IPS-18a (cell line): ENCODE data around the gene LPCAT3.
A peak's percentile ranks its signal among the peaks of the same experiment; 100 is the strongest.

ENCODE experiments used
- H3K27ac ChIP-seq: one replicate; pipeline ENCODE4 v1.5.1; 2013; ENCODE audit warnings: low read length
- H3K27me3 ChIP-seq: one replicate; pipeline ENCODE4 v1.6.1; 2013; ENCODE audit warnings: mild to moderate bottlenecking, low read length; ENCODE audit not compliant: control insufficient read depth, insufficient read depth
- H3K36me3 ChIP-seq: one replicate; pipeline ENCODE4 v1.6.1; 2013; ENCODE audit warnings: low read depth, low read length; ENCODE audit not compliant: control insufficient read depth
- H3K4me1 ChIP-seq: one replicate; pipeline ENCODE4 v1.6.1; 2013; ENCODE audit warnings: low read depth, low read length; ENCODE audit not compliant: control insufficient read depth
- H3K4me3 ChIP-seq: one replicate; pipeline ENCODE4 v1.5.1; 2013; ENCODE audit warnings: low read length
- H3K9ac ChIP-seq: one replicate; pipeline ENCODE4 v1.6.1; 2013; ENCODE audit warnings: mild to moderate bottlenecking, low read length, moderate library complexity
- H3K9me3 ChIP-seq: one replicate; pipeline ENCODE4 v1.6.1; 2013; ENCODE audit warnings: low read depth, low read length; ENCODE audit not compliant: control insufficient read depth

Gene LPCAT3

DNA sequence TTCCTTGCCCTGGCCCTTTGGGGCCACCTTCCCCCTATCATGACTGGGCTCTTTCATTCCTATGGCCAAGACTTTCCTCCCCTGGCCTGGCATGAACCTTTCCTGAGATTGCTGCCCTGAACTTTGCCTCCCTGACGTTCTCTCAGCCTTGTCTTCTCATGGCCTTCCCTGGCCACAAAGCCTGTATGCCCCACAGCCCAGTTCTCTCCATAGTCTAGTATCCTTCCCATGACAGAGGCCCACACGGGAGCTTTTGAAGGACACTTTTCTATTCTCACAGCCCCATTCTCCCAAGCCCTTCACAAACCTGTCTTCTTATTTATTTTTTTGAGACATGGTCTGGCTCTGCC, 79.1 kb downstream of the LPCAT3 start:
- Histone ChIP-seq H3K9me3 (no peaks in the 10 kb centered on the region), H3K27me3 (no peaks in the 10 kb centered on the region), H3K4me3 (no peak overlapping the region), H3K4me1 (peaks cover 13% of the 10 kb centered on the region), H3K27ac (no peak overlapping the region), H3K36me3 (peaks cover 29% of the 10 kb centered on the region), H3K9ac (no peak overlapping the region)

GRCh38 chr12:6938353-6939190, 79.7 kb downstream of the LPCAT3 start:
- H3K27me3 ChIP-seq, result no peaks in the 10 kb centered on the region
- H3K36me3 ChIP-seq, result peaks cover 35% of the 10 kb centered on the region
- H3K4me3 ChIP-seq, result peak overlapping the region; percentile 77
- peaks cover 13% of the 10 kb centered on the region for H3K4me1 ChIP-seq
- H3K9ac ChIP-seq, result peak overlapping the region; percentile 93
- no peaks in the 10 kb centered on the region for H3K9me3 ChIP-seq
- peak overlapping the region; percentile 41 for H3K27ac ChIP-seq

DNA sequence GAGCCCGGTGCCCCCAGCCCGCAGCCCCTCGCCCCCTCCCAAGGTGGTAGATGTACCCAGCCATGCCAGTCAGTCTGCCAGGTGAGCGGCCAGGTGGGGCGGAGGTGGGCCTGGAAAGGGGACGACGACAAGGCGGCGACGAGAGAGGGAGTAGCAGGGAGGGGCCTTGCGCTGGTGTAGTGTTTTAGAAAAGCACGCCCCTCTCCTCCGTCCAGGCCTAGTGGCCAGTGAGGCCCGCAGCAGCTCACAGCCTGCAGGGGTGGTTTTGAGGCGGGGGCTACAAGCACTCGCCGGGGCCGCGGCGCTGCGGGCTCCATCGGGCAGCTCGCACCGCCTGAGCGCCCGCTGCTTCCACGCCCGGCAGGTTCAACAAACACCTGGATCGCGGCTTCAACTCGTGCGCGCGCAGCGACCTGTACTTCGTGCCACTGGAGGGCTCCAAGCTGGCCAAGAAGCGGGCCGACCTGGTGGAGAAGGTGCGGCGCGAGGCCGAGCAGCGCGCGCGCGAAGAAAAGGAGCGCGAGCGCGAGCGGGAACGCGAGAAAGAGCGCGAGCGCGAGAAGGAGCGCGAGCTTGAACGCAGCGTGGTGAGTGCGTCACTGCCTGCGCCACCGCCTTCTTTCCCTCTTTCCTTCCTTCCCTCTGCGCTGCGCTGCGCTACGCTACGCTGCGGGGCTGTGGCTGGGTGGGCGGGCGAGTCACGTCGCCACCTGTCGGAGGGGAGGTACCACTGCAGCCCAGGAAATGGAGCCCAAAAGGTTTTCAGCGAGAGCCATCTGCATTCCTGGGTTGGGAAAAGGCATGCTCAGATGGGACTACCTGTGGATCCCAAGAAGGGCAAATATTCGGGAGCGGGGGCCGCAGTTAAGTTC, 80.6 kb downstream of the LPCAT3 start:
- Histone ChIP-seq H3K9me3 (no peaks in the 10 kb centered on the region), H3K4me3 (peak overlapping the region; percentile 77), H3K27me3 (no peaks in the 10 kb centered on the region), H3K9ac (peak overlapping the region; percentile 93), H3K27ac (peak overlapping the region; percentile 83), H3K4me1 (peaks cover 6% of the 10 kb centered on the region), H3K36me3 (peaks cover 43% of the 10 kb centered on the region)

GRCh38 chr12:6936636-6937480, 81.4 kb downstream of the LPCAT3 start:
- H3K27me3 ChIP-seq, result no peaks in the 10 kb centered on the region
- H3K4me3 ChIP-seq, result peak overlapping the region; percentile 77
- peaks cover 47% of the 10 kb centered on the region for H3K36me3 ChIP-seq
- H3K27ac ChIP-seq, result peak overlapping the region; percentile 83
- peaks cover 5% of the 10 kb centered on the region for H3K4me1 ChIP-seq
- H3K9me3 ChIP-seq, result no peaks in the 10 kb centered on the region
- H3K9ac ChIP-seq, result peak overlapping the region; percentile 93

- H3K36me3 ChIP-seq, result peaks cover 43% of the 10 kb centered on the region
- no peak overlapping the region for H3K27ac ChIP-seq
- H3K27me3 ChIP-seq, result no peaks in the 10 kb centered on the region
- H3K9me3 ChIP-seq, result no peaks in the 10 kb centered on the region
- peaks cover 5% of the 10 kb centered on the region for H3K4me1 ChIP-seq
- H3K4me3 ChIP-seq, result no peak overlapping the region
- no peak overlapping the region for H3K9ac ChIP-seq
These were observed 82.1 kb downstream of the LPCAT3 start for GRCh38 chr12:6936194-6936635.

- H3K9ac ChIP-seq, result no peak overlapping the region
- H3K27me3 ChIP-seq, result no peaks in the 10 kb centered on the region
- no peak overlapping the region for H3K27ac ChIP-seq
- no peak overlapping the region for H3K4me3 ChIP-seq
- peaks cover 37% of the 10 kb centered on the region for H3K36me3 ChIP-seq
- H3K9me3 ChIP-seq, result no peaks in the 10 kb centered on the region
- peaks cover 8% of the 10 kb centered on the region for H3K4me1 ChIP-seq
These were observed 82.7 kb downstream of the LPCAT3 start for GRCh38 chr12:6935371-6936193.

DNA sequence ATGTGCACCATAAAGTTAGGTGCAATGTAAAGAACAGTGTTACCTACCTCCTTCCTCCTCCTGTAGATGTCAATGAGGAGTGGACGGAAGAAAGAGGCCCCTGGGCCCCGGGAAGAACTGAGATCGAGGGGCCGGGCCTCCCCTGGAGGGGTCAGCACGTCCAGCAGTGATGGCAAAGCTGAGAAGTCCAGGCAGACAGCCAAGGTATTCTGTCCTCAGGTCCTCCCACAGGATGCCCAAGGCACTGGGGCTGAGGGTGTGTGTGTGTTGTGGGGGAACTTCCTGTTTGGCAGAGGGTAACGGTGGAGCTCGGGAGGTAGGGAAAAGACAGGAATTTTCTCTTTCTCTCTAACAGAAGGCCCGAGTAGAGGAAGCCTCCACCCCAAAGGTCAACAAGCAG, 84.2 kb downstream of the LPCAT3 start:
- no peak overlapping the region for H3K9ac ChIP-seq
- peaks cover 35% of the 10 kb centered on the region for H3K36me3 ChIP-seq
- H3K27ac ChIP-seq, result no peak overlapping the region
- H3K4me1 ChIP-seq, result peaks cover 16% of the 10 kb centered on the region
- no peaks in the 10 kb centered on the region for H3K27me3 ChIP-seq
- no peak overlapping the region for H3K4me3 ChIP-seq
- no peaks in the 10 kb centered on the region for H3K9me3 ChIP-seq

DNA sequence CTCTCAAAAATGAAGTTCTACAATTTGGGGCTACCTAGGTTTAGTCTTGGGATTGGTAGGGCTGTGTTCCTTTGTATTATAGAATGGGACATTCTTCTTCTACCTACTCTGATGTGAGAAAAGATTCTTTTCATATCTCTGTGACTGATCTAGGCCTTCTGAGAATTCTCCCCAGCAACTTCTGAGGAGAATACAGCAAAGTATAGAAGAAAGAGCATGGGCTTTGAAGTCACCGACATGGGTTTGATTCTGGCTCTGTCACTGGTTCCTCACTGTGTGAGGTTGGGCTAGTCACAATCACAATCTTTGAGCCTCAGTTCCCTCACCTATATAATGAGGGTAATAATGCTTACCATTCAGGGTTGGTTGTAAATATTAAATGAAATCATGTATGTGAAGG, 85.5 kb downstream of the LPCAT3 start:
- Histone ChIP-seq H3K4me1 (peaks cover 13% of the 10 kb centered on the region), H3K36me3 (peaks cover 35% of the 10 kb centered on the region), H3K9ac (no peak overlapping the region), H3K27ac (no peak overlapping the region), H3K27me3 (no peaks in the 10 kb centered on the region), H3K4me3 (no peak overlapping the region), H3K9me3 (no peaks in the 10 kb centered on the region)

DNA sequence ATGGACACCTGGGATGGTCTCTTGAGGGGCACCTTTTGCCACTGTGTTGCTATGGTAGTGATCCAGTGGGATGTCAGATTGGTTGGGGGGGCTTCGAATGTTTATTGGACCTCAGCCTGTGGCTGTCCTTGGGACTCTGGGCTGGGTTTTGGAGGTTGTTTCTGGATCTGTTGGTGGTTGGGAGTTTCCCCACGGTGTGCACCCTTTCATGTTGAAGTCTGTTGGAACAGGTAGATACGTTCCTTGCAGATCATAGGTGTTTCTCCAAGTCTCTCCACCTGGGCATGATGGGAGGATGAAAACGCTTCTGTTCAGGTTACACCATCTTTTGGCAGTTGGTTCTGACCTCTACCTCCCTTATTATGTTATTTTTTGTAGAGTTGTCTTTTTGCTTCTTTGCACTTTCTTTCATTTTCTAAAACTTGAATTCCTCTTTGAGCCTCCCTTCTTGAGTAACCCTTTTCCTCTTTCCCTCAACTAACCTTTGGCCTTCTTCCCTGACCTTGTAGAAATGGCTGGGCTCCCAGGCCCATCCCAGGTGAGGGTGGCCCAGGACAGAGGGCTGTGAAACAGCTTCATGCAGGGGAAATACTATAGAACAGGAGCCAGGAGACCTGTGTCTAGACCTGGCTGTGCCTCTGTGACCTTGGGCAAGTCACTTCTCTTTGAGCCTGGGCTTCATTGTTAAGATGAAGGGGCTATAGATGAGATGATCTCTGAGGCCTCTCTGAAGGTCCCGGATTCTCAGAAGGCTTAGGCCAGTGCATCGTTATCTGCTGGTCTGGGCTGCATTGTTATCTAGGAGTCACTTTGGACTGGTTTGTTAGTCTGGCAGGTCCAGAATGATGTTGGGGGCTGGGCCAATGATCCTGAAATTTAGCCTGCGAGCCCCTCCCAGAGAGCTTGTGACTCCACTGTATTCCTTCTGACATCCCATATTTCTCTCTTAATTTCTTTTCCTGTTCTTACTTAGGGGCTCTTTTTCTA, 88.5 kb downstream of the LPCAT3 start:
- Histone ChIP-seq H3K27me3 (no peaks in the 10 kb centered on the region), H3K4me1 (peaks cover 37% of the 10 kb centered on the region), H3K4me3 (peak overlapping the region; percentile 95), H3K9ac (peak overlapping the region; percentile 78), H3K27ac (no peak overlapping the region), H3K9me3 (no peaks in the 10 kb centered on the region), H3K36me3 (peaks cover 24% of the 10 kb centered on the region)
